Activated naive CD8-positive, alpha-beta T cell treated with anti-CD3 and anti-CD28 coated beads, Interleukin-2, amount 50 U/mL, for 24 hours (primary cell): ENCODE results near the gene UACA.
"Not testable (repeated sequence)": the region's sequence is repeated elsewhere in the genome, so short reads cannot be mapped to it uniquely, and the experiment has no call there.

Experiments used
- ATAC-seq: fragments of 150-1000 bp; cut with Tn5 transposase; one replicate; pipeline ENCODE4 v1.10.0; 2021
- DNase-seq: peaks from one replicate; pipeline ENCODE4 v3.0.0; 2021
- H3K27ac Mint-ChIP-seq: one replicate; pipeline ENCODE4 v1.8.0; 2021; ENCODE audit warnings: mild to moderate bottlenecking, mixed read lengths
- H3K27me3 Mint-ChIP-seq: one replicate; pipeline ENCODE4 v1.8.0; 2021; ENCODE audit warnings: mixed read lengths
- H3K36me3 Mint-ChIP-seq: one replicate; pipeline ENCODE4 v1.8.0; 2021; ENCODE audit warnings: low read depth, mixed read lengths
- H3K4me1 Mint-ChIP-seq: one replicate; pipeline ENCODE4 v1.8.0; 2021; ENCODE audit warnings: mixed read lengths
- H3K4me3 Mint-ChIP-seq: one replicate; pipeline ENCODE4 v1.8.0; 2021; ENCODE audit warnings: mild to moderate bottlenecking, moderate library complexity, mixed read lengths
- H3K9me3 Mint-ChIP-seq: one replicate; pipeline ENCODE4 v1.8.0; 2021; ENCODE audit warnings: mixed read lengths

Gene UACA

GRCh38 chr15:70632491-70633102 is 130.8 kb downstream of the UACA start:
- DNase-seq (no peak), ATAC-seq (no peak)
- Mint-ChIP-seq H3K9me3 (no peaks in the 10 kb centered on the region), H3K36me3 (no peaks in the 10 kb centered on the region), H3K27me3 (peaks cover 17% of the 10 kb centered on the region), H3K4me3 (no peak overlapping the region), H3K4me1 (peaks cover 2% of the 10 kb centered on the region), H3K27ac (no peak overlapping the region)

DNA sequence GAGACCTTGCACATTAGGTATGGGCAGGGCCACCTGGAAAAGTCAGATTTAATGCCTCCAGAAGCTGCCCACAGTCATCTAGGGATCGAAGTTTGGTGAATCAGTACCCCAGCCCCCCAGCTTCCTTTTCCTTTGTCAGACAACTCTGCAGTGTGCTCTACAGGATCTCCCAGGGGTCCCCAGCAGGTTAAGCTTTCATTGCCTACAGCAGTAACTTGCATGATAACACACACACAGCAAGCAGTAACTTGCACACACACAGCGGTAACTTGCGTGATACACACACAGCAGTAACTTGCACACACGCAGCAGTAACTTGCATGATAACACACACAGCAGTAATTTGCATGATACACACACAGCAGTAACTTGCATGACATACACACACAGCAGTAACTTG is 131.3 kb downstream of the UACA start:
- no peaks in the 10 kb centered on the region for H3K9me3 Mint-ChIP-seq
- H3K27me3 Mint-ChIP-seq: peaks cover 18% of the 10 kb centered on the region
- peaks cover 2% of the 10 kb centered on the region for H3K4me1 Mint-ChIP-seq
- H3K4me3 Mint-ChIP-seq: no peak overlapping the region
- no peak for ATAC-seq
- no peak for DNase-seq
- H3K27ac Mint-ChIP-seq: no peak overlapping the region
- H3K36me3 Mint-ChIP-seq: no peaks in the 10 kb centered on the region

DNA sequence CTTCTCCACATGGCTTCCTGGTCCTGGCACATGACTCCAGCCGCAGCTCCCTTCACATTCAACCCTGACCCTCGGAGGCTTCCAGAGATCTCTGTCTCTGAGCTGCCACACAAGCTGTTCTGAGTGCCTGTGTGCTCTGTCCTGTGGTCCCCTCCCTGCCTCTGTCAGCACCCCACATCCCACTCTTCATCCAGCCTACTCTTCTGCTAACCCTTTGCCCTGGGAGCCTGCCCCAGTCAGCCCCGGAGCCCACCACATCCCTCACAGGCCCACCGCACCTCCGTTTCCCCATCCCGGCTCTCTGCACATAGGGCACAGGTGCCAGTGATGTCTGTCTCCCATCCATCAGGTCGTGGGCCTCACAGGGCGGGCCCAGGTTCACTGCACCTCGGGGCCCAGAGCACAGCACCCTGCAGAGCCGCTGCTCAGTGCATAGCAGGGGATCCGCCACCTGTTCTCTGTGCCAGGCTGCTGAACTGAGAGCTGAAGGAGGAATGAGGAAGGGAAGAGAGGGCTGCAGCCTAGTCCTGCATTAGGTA is 133.6 kb downstream of the UACA start:
- no peaks in the 10 kb centered on the region for H3K36me3 Mint-ChIP-seq
- no peak overlapping the region for H3K4me3 Mint-ChIP-seq
- no peak for ATAC-seq

DNA sequence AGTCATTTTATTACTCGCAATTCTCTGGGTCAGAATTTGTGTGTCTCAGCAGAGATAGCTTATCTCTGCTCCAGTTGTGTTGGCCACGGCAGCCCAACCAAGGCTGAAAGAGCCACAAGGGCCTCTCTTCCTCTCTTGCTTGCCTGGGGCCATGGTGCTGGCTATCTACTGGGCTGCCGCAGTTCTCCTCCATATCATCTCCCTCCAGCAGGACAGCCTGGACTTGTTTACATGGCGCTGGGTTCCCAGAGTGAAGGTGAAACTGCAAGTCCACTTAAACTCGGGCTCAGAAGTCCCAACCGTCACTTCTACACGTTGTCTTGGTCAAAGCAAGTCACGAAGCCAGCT is 134.8 kb downstream of the UACA start:
- H3K9me3 Mint-ChIP-seq: peaks cover 5% of the 10 kb centered on the region
- H3K27me3 Mint-ChIP-seq: peaks cover 14% of the 10 kb centered on the region
- H3K4me3 Mint-ChIP-seq: no peak overlapping the region
- ATAC-seq: no peak
- DNase-seq: no peak
- no peak overlapping the region for H3K27ac Mint-ChIP-seq
- no peaks in the 10 kb centered on the region for H3K4me1 Mint-ChIP-seq
- H3K36me3 Mint-ChIP-seq: no peaks in the 10 kb centered on the region

More for the DNA sequence above, 133.6 kb downstream of the UACA start:
- no peak overlapping the region for H3K27ac Mint-ChIP-seq
- no peaks in the 10 kb centered on the region for H3K9me3 Mint-ChIP-seq
- H3K27me3 Mint-ChIP-seq: peaks cover 12% of the 10 kb centered on the region
- DNase-seq: no peak
- no peaks in the 10 kb centered on the region for H3K4me1 Mint-ChIP-seq

GRCh38 chr15:70627734-70628548 is 135.4 kb downstream of the UACA start:
- no peak for ATAC-seq

GRCh38 chr15:70627322-70627721 is 136.0 kb downstream of the UACA start:
- Mint-ChIP-seq H3K27ac (peak overlapping the region; percentile 21), H3K4me1 (no peaks in the 10 kb centered on the region), H3K4me3 (no peak overlapping the region), H3K9me3 (peaks cover 14% of the 10 kb centered on the region), H3K27me3 (peaks cover 12% of the 10 kb centered on the region), H3K36me3 (peaks cover 2% of the 10 kb centered on the region)
- ATAC-seq (no peak), DNase-seq (no peak)

More at GRCh38 chr15:70627734-70628548, 135.4 kb downstream of the UACA start:
- no peak for DNase-seq
- Mint-ChIP-seq H3K4me3 (no peak overlapping the region), H3K27ac (peak overlapping the region; percentile 21), H3K4me1 (no peaks in the 10 kb centered on the region), H3K36me3 (peaks cover 2% of the 10 kb centered on the region), H3K9me3 (peaks cover 9% of the 10 kb centered on the region), H3K27me3 (peaks cover 14% of the 10 kb centered on the region)

DNA sequence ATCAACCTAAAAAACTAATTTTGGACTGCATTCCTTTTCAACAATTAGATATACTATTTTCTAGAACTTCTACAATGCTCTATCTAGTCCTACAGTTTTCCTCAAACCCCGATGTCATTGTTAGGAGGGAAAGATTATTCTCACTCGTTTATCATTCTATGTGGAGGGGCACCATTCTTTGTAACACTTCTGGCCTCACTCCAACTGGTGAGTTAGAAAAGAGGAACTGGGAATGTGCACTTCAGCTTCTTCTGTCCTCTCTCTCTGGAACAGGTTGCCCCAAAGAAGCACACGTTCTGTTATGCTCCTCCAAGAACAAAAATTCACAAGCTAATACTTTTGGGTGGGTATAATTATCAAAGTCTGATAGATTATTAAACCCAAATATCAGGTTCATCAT is 137.9 kb downstream of the UACA start:
- DNase-seq (no peak), ATAC-seq (no peak)
- H3K4me1 Mint-ChIP-seq: no peaks in the 10 kb centered on the region
- H3K27ac Mint-ChIP-seq: no peak overlapping the region
- H3K9me3 Mint-ChIP-seq: peaks cover 20% of the 10 kb centered on the region
- H3K27me3 Mint-ChIP-seq: peaks cover 15% of the 10 kb centered on the region
- H3K4me3 Mint-ChIP-seq: no peak overlapping the region
- peaks cover 4% of the 10 kb centered on the region for H3K36me3 Mint-ChIP-seq

DNA sequence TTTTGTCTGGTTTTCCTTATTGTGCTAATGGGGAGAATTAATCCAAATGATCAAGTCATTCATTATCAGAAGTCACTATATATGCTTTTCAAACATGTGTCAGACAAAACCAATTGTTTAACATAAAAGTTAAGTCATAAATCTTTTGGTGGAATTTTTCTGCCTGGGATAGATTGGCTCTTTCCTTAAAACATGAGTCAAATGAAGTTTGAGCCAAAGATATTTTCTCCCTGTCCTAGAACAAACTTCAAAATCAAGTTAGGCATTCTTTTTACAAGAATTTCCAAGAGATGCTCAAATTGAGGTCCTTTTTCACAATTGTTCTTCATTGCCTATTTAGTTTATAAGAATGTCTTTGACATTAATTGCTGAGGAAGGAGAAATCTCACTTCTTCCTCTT is 138.3 kb downstream of the UACA start:
- Mint-ChIP-seq H3K36me3 (peaks cover 4% of the 10 kb centered on the region), H3K4me1 (no peaks in the 10 kb centered on the region), H3K27ac (no peak overlapping the region), H3K9me3 (peaks cover 20% of the 10 kb centered on the region), H3K4me3 (no peak overlapping the region), H3K27me3 (peaks cover 15% of the 10 kb centered on the region)
- no peak for ATAC-seq
- no peak for DNase-seq

- H3K36me3 Mint-ChIP-seq: peaks cover 4% of the 10 kb centered on the region
- DNase-seq (no peak), ATAC-seq (no peak)
- H3K27me3 Mint-ChIP-seq: peaks cover 10% of the 10 kb centered on the region
- H3K4me3 Mint-ChIP-seq: no peak overlapping the region
- H3K9me3 Mint-ChIP-seq: peaks cover 19% of the 10 kb centered on the region
- H3K27ac Mint-ChIP-seq: no peak overlapping the region
- H3K4me1 Mint-ChIP-seq: no peaks in the 10 kb centered on the region
Measured at GRCh38 chr15:70618929-70619328, 144.4 kb downstream of the UACA start.

- H3K4me3 Mint-ChIP-seq: no peak overlapping the region
- H3K36me3 Mint-ChIP-seq: peaks cover 2% of the 10 kb centered on the region
- H3K27me3 Mint-ChIP-seq: peaks cover 10% of the 10 kb centered on the region
- peaks cover 11% of the 10 kb centered on the region for H3K9me3 Mint-ChIP-seq
- ATAC-seq: no peak
- H3K27ac Mint-ChIP-seq: no peak overlapping the region
- no peaks in the 10 kb centered on the region for H3K4me1 Mint-ChIP-seq
- DNase-seq: no peak
Measured at GRCh38 chr15:70617911-70618287, 145.5 kb downstream of the UACA start.

DNA sequence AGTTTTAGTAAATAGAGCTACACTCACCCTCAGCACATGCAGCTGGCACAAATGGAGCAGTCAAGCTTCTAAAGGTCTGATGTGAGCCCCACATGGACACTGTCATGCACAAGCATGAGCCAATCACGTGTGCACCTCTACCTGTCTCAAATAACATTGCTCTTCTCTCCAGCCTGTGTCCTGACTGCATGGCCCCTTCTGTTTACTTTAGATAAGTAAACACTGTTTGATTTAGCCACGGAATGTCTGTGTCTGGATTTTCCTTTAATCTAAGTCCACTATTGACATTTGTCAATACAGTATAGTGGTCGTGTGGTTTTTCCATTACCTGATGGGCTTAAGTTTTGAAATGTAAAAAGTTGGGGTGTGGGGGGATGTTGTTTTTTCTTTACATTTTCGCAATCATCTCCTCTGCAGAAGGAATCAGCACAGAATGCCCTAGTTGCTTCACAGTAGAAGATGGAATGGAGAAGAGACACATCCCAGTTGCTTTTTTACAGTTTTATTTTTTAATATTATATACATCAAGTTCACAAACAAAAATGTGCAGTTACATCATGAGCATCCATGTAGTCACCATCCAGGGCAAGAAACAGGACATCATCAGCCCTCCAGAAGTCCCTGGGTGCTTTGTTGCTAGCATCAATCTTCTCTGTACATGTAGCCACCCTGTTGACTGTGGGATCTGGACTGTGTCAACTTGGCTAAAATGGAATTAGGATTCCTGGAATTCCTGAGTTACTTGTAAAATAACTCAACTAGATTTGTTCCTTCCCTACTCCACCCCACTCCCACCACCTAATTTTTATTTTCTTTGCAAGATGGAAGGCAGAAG is 146.1 kb downstream of the UACA start:
- Mint-ChIP-seq H3K27me3 (peaks cover 10% of the 10 kb centered on the region), H3K9me3 (peaks cover 5% of the 10 kb centered on the region), H3K4me3 (no peak overlapping the region), H3K4me1 (no peaks in the 10 kb centered on the region), H3K36me3 (peaks cover 2% of the 10 kb centered on the region), H3K27ac (no peak overlapping the region)
- DNase-seq: no peak
- no peak for ATAC-seq

- not testable (repeated sequence) for H3K36me3 Mint-ChIP-seq, H3K9me3 Mint-ChIP-seq, H3K4me1 Mint-ChIP-seq, H3K27ac Mint-ChIP-seq, H3K4me3 Mint-ChIP-seq, ATAC-seq, DNase-seq
- peaks cover 10% of the 10 kb centered on the region for H3K27me3 Mint-ChIP-seq
Measured at GRCh38 chr15:70616311-70616756, 147.0 kb downstream of the UACA start.

DNA sequence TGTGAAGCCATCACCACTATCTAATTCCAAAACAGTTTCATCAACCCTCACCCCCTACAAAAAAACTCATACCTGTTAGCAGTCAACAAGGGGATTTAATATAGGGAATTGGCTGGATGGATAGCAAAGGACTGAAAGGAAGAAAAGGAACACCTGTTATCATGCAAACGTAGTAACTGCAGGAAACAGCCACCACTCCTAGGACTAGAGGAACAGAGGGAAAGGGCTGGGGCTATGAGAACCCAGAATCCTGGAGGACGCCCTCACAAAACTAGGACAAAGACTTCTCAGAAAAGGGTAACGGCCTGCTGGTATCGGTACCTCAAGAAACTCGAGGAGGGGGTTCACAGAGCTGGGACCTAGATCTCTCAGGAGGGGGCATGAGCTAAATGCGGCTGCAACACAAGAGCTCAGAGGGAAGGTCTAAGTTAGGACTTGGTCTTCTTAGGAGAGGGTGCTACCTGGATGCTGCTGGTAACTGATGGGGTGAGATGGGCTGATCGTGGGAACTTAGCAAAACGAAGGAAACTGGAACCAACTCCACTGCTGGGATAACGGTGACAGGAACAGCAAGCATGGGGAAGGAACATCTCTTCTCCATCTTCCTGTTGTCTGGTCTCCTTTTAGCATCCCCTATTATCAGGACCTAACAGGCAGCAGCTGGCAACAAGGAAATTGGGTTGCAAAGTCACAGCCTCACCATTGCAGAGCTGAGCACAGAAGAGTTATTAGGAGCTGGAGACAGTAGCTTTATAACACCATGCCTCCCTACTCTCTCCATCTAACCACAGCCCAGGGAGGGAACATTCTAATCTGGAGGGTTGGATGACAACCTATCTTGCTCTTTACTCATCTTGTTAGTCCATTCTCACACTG is 147.7 kb downstream of the UACA start:
- no peak overlapping the region for H3K27ac Mint-ChIP-seq
- H3K9me3 Mint-ChIP-seq: no peaks in the 10 kb centered on the region
- DNase-seq (no peak), ATAC-seq (no peak)
- no peaks in the 10 kb centered on the region for H3K36me3 Mint-ChIP-seq
- peaks cover 6% of the 10 kb centered on the region for H3K27me3 Mint-ChIP-seq
- H3K4me1 Mint-ChIP-seq: no peaks in the 10 kb centered on the region
- no peak overlapping the region for H3K4me3 Mint-ChIP-seq

GRCh38 chr15:70614221-70614620 is 149.1 kb downstream of the UACA start:
- no peak overlapping the region for H3K27ac Mint-ChIP-seq
- no peak overlapping the region for H3K4me3 Mint-ChIP-seq
- no peaks in the 10 kb centered on the region for H3K4me1 Mint-ChIP-seq
- DNase-seq: no peak
- ATAC-seq: no peak
- no peaks in the 10 kb centered on the region for H3K36me3 Mint-ChIP-seq
- no peaks in the 10 kb centered on the region for H3K9me3 Mint-ChIP-seq
- peaks cover 4% of the 10 kb centered on the region for H3K27me3 Mint-ChIP-seq
